Neutrophil (primary cell): ENCODE data around the gene ZYX.

Experiments
- H3K27ac ChIP-seq: fragments of 200-600 bp; sonication (generic); 2 replicates; pipeline ENCODE4 v1.5.1; 2016; ENCODE audit warnings: mild to moderate bottlenecking, moderate library complexity
- H3K27me3 ChIP-seq: fragments of 200-600 bp; sonication (generic); 2 replicates; pipeline ENCODE4 v1.6.0; 2016; ENCODE audit warnings: mild to moderate bottlenecking
- H3K36me3 ChIP-seq: fragments of 200-600 bp; sonication (generic); 2 replicates; pipeline ENCODE4 v1.5.1; 2017
- H3K4me1 ChIP-seq, 2 experiments: fragments of 200-600 bp in 1 of 2; sonication (generic) in 1 of 2; 1 replicate in 1 of 2; 2 replicates in 1 of 2; pipeline versions ENCODE4 v1.5.1 to v1.6.1; 2013 to 2016; ENCODE audit warnings: low read depth in 1 of 2, low read length in 1 of 2, mild to moderate bottlenecking in 1 of 2, moderate library complexity in 1 of 2; ENCODE audit not compliant: control insufficient read depth in 1 of 2, insufficient read depth in 1 of 2
- H3K4me3 ChIP-seq, 2 experiments: fragments of 200-600 bp in 1 of 2; sonication (generic) in 1 of 2; 1 replicate in 1 of 2; 2 replicates in 1 of 2; pipeline ENCODE4 v1.5.1; 2013 to 2016; ENCODE audit warnings: low read depth in 1 of 2, low read length in 1 of 2, mild to moderate bottlenecking in 1 of 2, moderate library complexity in 1 of 2
- H3K9me3 ChIP-seq: fragments of 200-600 bp; sonication (generic); 2 replicates; pipeline ENCODE4 v1.5.1; 2016
- TF ChIP-seq, protein P1 (sequence below): fragments of 200-600 bp; sonication (generic); IDR thresholded peaks from 2 replicates; pipeline ENCODE4 v1.5.1; 2016; ENCODE audit warnings: antibody characterized with exemption

Gene ZYX

DNA sequence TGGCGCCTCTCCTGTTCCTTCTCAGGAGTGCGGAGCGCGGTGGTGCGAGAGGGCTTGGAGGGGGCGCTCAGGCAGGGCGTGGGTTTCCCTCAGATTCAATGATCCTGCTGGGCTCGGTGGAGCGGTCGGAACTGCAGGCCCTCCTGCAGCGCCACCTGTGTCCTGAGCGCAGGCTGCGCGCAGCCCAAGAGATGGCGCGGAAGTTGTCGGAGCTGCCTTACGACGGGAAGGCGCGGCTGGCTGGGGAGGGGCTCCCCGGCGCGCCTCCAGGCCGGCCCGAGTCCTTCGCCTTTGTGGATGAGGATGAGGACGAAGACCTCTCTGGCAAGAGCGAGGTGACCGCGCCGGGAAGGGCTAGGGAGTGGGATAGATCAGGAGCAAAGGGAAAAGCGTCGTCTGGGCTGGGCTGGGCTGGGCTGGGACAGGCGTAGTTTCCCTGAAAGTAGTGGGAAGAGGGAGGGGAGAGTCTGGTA, 35.7 kb upstream of the ZYX start:
- TF ChIP-seq, protein P1, sequence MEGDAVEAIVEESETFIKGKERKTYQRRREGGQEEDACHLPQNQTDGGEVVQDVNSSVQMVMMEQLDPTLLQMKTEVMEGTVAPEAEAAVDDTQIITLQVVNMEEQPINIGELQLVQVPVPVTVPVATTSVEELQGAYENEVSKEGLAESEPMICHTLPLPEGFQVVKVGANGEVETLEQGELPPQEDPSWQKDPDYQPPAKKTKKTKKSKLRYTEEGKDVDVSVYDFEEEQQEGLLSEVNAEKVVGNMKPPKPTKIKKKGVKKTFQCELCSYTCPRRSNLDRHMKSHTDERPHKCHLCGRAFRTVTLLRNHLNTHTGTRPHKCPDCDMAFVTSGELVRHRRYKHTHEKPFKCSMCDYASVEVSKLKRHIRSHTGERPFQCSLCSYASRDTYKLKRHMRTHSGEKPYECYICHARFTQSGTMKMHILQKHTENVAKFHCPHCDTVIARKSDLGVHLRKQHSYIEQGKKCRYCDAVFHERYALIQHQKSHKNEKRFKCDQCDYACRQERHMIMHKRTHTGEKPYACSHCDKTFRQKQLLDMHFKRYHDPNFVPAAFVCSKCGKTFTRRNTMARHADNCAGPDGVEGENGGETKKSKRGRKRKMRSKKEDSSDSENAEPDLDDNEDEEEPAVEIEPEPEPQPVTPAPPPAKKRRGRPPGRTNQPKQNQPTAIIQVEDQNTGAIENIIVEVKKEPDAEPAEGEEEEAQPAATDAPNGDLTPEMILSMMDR, result peak; percentile 73
- Histone ChIP-seq H3K36me3 (no peaks in the 10 kb centered on the region), H3K27me3 (peaks cover 3% of the 10 kb centered on the region), H3K4me1 (peaks cover 9 to 12% of the 10 kb centered on the region in 2 experiments), H3K9me3 (no peaks in the 10 kb centered on the region), H3K4me3 (peak overlapping the region; percentile 29 to 57), H3K27ac (peak overlapping the region; percentile 23)

DNA sequence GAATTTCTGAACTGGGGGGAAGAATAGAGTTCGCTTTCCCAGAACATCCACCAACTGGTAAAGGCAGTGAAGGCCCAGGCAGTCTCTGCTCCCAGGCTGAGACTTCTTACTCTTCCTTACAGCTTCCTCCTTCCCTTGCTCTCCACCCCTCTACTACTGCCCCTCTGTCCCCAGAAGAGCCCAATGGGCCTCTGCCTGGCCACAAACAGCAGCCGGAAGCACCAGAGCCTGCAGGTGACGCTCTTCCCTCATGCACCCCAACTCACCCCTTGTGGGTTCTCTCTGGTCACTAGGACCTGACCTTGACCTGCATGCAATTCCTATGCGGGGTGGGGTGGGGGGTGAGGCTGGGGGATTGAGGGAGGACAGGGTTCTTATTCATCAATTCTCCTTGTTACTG, 35.1 kb upstream of the ZYX start:
- Histone ChIP-seq H3K27ac (peak overlapping the region; percentile 23), H3K4me1 (peaks cover 9 to 12% of the 10 kb centered on the region in 2 experiments), H3K4me3 (peak overlapping the region in 1 of 2 experiments; percentile 57), H3K36me3 (no peaks in the 10 kb centered on the region), H3K27me3 (peaks cover 3% of the 10 kb centered on the region), H3K9me3 (no peaks in the 10 kb centered on the region)
- TF ChIP-seq, protein P1, result peak; percentile 44

DNA sequence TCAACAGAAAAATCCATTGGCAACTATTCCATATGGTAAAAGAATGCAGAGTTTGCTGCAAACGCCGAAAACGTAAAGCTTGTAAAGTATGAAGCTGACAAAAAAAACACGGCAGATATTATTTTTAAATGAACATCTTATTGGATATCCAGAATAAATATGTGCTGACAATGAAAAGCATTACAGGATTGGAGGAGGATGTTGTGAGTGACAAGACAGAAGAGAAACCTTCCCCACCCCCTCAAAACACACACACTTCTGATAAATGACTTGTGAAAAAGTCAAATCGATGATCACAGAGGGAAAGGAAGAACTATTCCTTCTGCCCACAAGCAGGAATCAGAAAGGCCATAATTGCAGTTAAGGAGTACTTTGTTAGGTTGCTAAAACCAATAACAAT, 33.2 kb upstream of the ZYX start:
- Histone ChIP-seq H3K9me3 (no peaks in the 10 kb centered on the region), H3K4me3 (no peak overlapping the region), H3K4me1 (peaks cover 9 to 12% of the 10 kb centered on the region in 2 experiments), H3K27ac (no peak overlapping the region), H3K27me3 (peaks cover 3% of the 10 kb centered on the region), H3K36me3 (no peaks in the 10 kb centered on the region)
- TF ChIP-seq, protein P1, result no peak

DNA sequence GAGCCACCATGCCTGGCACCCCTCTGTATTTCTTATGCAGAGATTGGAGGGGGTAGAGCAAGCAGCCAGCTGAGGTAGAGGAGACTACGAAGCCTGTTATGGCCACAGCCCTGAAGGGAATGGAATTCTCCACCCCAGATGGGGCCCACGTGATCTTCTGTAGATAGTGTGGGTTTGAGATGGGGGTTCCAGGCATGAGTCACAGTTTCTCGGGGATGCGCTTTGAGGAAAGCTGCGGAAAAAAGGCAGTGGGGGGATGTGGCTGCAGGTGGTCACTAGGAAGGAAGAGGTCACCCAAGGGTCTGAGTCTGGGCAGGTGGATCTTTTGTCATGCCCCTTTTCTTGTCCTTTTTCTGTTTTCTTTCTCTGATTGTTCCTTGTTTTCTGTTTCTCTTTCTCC, 30.1 kb upstream of the ZYX start:
- Histone ChIP-seq H3K36me3 (no peaks in the 10 kb centered on the region), H3K27ac (no peak overlapping the region), H3K27me3 (no peaks in the 10 kb centered on the region), H3K4me3 (no peak overlapping the region), H3K9me3 (no peaks in the 10 kb centered on the region), H3K4me1 (peaks cover 0 to under 1% of the 10 kb centered on the region in 2 experiments)
- TF ChIP-seq, protein P1, result no peak

- Histone ChIP-seq H3K9me3 (no peaks in the 10 kb centered on the region), H3K4me3 (no peak overlapping the region), H3K4me1 (no peaks in the 10 kb centered on the region), H3K36me3 (no peaks in the 10 kb centered on the region), H3K27me3 (no peaks in the 10 kb centered on the region), H3K27ac (no peak overlapping the region)
- TF ChIP-seq, protein P1, result no peak
These were observed 29.6 kb upstream of the ZYX start for GRCh38 chr7:143351574-143351973.
